DMS53 treated with DMSO at 0.1 percent for 48 hours (cell line): Measurements from ENCODE around the gene TLE2.
A peak's percentile ranks its signal among the peaks of the same experiment; 100 is the strongest.
"Not testable (repeated sequence)": the region's sequence is repeated elsewhere in the genome, so short reads cannot be mapped to it uniquely, and the experiment has no call there.

Experiments
- DNase-seq: peaks from one replicate; lab custom pipeline; 2025; ENCODE audit not compliant: unreplicated experiment; lab: John Stamatoyannopoulos, UW

The TLE2 gene

DNA sequence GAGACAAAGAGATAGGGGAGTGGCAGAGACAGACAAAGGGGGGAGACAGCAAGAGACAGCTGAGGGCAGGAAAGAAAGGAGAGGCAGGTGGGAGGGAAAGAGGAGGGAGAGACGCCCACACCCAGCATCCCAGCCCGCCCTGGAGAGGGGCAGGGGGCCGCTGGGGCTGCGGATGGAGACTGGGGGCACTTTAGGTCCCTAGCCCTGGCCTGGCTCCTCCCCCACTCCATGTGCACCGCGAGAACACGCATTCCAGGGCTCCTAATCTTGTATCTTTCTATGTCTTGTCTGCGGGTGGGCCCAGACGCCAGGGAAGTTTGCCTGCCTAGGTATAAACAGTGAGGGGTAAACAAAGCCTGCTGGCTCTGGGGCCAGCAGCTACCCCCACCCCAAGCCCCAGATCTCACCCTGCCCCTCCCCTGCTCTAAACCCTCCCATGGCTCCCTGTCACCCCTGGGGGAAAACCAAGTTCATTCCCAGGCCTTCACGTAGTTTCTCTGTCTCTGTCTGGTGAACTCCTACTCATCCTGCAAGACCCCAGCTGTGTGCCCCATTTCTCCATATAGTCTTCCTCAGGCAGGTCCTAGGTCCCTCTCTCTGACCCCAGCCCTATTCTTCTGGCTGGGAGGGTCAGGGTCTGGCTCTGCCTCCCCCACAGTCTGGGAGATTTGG is 27.5 kb upstream of the TLE2 start:
- DNase-seq, result no peak

DNA sequence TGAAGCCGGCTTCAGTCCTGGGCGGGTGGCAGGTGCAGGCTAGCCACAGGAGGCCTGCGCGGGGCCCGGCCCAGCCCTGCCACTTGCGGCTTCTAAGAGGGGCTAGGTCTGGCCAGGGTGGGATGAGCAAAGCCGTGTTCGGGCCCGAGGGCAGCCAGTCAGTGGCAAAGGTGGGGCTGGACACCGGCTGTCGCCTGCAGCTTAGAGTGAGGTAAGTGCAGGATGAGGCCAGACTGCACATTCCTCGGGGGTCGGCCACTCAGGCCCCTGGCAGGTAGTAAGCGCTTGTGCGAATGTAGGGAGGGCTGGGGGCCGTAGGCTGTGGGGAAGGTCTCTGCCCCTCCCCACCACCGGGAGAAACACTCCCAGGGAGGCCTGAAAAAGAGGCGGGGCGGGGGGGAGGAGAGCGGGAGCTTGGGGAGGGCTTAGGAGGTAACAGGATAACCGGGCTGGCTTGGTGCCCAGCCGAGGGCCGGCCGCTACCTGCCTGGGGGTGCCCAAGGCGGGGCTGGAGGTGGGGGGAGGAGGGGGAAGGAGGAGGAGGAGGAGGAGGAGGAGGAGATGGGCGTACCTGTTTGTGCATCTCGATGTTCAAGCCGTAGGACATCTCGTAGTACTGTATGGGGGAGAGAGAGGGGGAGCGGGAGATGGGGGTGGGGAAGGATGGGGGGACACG is 26.8 kb upstream of the TLE2 start:
- DNase-seq, result no peak

DNA sequence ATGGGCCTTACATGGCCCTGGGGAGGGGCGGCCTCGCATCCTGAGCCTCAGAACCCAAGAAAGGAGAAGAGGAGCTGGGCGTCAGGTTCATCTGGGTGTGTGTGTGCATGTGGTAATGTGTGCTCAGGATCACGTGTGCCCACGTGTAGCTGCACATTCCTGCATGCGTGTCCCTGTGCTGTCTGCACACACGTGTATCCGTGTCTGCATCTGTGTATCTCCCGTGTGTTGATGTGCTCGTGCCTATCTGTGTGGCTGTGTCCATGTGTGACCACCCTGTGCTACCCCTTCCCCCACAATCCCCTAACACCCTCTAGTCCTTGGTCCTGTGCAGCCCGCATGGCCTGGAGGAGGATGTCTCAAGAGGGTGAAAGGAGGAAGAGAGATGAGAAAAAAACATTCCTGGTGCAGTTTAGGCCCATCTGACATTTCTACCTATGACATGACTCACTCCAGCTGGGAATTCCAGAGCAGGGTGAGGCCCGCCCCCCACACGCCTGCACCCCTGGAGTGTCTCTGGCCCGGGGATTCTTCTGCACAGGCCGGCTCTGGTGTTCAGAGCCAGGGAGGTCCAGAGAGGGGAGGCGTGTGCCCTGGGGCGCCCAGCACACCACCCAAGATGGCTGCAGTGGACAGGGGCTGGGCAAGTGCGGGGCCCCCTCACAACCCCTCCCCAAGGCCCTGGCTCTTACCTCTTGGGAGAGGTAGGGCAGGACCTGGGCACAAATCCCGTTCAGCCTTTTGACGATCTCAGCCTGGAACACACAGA is 26.1 kb upstream of the TLE2 start:
- no peak for DNase-seq

DNA sequence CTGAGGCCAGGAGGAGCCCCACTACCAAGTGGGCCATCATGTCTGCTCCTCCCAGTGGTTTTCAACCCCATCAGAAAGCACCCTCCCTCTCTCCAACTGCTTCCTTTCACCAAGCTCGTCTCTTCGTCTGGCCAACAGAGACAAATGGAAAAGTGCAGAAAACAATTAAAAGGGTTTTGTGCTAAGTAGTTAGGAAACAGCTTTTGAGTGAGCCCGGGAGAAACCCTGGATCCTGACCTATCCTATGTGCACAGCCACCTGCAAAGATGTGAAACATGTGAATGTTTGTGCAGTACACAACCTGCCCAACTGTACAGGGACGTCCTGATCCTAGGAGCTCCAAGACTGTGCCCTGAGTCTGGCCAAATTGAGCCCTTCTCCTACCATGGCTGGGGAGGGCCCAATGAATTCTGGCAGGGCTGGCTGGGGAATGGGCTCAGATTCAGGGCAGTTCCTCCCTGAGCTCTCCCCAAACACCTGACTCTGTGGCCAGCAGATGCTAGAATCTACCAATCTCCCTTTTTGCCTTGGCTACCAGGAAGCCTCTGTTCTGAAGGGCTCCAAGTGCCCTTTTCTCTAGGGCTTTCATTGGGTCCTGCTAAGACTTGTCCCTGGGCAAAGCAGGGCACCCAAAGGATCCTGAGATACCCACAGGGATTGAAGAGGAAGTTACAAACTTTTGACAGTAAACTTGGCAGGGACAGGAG is 25.3 kb upstream of the TLE2 start:
- DNase-seq, result no peak

DNA sequence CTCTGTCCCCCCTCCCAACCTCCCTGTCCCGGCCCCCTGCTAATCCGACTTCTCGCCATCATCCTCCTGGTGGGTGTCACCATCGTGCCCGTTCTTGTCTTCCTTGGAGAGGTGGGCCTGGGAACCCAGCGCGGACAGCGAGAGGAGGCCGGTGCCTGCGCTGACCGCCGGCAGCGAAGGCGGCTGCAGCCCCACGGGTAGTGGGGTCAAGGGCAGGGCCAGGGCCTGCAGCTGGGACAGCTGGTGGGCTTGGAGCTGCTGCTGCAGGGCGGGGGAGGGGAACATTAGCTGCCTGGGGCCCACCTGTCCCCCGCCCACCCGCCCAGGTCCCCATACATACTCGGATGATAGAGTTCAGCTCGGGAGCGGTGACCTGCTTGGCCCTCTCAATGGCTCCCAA is 24.7 kb upstream of the TLE2 start:
- no peak for DNase-seq

DNA sequence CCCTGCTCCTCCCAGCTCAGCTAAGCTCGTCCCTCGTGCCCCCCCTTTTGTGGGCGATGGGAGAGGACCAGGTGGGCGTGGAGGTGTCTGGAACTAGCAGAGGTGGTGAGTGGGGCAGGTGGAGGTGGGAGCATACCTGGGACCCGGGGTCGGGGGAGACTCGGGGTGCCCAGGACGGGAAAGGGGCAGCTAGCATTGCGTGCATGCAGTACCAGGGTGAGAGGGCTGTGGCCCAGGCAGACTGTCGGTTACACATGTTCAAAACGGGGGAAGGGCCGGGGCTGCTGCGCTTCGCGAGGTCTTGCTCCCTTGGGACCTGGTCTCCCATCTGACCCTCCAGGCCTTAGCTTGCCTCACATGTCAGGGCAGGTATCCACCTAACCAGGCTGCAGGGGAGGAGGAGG is 24.1 kb upstream of the TLE2 start:
- DNase-seq, result no peak

DNA sequence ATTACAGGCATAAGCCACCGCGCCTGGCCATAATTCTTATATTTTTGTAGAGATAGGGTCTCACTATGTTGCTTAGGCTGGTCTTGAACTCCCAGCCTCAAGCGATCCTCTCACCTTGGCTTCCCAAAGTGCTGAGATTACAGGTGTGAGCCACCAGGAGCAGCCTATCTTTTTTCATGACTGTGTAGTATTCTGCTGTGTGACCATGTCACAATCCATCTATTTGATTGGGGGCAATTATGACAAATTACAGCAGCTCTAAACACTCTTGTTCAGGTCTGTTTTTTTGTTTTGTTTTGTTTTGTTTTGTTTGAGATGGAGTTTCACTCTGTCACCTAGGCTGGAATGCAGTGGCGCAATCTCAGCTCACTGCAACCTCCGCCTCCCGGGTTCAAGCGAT is 20.9 kb upstream of the TLE2 start:
- not testable (repeated sequence) for DNase-seq

DNA sequence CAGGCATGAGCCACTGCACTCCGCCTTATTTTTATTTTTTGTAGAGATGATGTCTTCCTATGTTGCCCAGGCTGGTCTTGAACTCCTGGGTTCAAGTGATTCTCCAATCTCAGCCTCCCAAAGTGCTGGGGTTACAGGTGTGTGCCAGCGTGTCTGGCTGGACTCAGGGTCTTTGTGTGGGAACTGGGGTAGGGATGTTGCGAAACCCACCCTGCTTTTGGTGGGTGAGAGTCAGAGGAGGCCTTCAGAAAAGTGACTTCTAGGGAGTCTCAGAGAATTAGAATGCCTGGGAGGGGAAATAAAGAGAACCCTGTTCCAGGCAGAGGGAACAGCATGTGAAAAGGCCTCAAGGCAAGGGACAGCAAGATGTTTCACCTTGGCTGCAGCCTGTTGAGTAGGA is 20.0 kb upstream of the TLE2 start:
- no peak for DNase-seq

DNA sequence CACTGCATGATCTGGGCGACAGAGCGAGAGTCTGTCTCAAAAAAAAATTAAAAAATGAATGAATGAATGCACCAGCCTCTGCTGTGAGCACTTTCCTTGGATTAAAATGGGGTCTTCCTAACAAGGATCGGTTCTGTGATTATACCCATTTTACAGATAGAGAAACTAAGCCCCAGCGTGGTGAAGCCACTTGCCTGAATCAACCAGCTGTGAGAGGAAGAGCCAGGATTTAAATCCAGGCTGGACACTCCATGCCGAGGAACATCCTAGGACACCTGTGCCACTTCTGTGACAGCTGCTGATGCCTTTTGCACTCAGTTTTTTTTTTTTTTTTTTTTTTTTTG is 19.1 kb upstream of the TLE2 start:
- no peak for DNase-seq

DNA sequence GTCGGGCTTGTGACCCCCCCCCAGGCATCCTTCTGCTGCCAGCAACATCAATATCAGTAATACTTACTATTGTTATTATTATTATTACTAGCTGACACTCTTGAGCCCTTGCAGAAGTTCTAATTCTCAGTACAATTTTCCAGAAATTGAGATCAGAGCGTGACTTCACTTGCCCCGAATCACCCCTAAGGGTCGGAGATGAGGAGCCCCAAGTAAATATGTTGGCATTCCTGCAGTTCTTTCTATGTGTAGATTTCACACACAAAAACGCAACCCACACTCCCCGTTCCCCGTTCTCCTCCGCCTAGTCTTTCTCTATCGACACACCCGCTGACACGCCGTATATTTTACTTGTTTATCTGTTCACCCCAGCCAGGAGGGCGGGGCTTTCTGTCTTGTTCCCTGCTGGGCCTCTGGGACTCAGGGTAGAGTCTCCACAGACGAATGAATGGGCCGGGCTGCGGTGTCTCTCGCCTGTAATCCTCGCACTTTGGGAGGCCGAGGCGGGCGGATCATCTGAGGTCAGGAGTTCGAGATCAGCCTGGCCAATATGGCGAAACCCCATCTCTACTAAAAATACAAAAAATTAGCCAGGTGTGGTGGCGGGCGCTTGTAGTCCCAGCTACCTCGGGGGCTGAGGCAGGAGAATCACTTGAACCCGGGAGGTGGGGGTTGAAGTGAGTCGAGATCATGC is 18.6 kb upstream of the TLE2 start:
- peak; percentile 59 for DNase-seq

DNA sequence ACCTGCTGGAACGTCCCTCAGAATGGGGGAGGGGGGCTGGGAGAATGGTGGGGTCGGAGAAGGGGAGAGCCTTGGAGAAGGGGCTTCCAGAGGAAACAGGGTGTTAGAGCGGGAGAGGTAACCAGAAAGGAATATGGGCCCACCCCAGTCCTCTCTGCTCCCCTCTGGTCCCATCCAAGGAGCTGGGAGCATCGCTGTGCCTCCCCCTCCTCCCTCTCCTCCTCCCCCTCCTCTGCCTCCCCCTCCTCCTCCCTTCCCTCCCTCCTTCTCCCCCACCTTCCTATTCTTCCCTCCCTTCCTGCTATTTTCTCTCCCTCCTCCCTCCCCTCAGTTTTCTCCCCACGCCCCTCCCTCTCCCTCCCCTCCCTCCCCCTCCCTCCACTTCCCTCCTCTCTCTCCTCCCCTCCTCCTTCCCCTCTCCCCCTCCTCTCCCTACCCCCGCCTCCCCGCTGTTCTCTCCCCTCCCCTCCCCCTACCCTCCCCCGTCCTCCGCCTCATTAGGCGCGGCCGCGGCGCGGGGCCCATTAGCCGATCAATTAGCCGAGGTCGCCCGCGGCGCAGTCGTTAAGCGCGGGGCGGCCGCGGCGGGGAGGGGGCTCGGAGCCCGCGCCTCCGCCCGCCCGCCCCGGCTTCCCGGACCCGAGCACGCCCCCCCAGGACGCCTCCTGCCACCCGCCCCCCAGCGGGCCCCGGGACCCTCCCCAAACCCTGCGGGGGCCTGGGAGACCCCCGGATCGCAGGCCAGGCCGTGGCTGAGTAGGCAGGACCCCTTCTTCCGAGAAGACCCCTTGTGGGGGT is 17.8 kb upstream of the TLE2 start:
- no peak for DNase-seq

DNA sequence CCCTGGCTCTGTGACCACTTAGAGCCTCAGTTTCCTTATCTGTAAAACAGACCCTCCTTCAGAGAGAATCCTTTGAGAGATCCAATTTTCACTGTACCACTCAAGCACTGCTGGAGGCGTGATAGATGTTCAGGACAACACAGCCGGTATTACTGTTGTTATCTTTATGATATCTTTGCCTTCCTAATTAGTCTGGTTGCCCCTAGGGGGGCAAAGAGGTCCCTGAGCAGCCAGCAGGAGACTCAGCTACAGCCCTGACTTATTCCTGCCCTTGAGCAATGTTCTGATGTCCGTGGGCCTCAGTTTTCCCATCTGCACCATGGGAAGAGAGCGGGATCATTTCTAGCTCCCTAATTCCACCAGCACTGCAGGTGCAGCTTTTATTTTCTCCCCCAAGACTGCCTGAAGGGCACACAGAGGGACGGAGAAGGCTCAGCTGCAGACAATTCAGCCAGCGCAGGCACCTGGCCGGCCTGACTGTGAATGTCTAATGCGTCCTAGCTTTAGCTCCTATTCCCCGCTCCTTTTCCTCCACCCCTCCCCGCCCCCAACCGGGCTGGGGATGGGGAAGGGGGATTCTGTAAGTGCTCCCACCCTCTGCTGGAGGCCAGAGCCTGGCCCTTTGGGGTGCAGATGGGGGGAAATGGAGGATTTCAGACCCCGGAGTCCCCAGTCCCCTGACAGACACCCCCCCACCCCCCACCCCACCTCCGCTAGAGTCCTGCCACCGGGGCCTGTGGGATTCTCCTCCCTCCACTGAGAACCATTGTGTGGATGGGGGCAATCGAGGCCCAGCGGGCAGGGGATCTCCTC is 17.0 kb upstream of the TLE2 start:
- no peak for DNase-seq

DNA sequence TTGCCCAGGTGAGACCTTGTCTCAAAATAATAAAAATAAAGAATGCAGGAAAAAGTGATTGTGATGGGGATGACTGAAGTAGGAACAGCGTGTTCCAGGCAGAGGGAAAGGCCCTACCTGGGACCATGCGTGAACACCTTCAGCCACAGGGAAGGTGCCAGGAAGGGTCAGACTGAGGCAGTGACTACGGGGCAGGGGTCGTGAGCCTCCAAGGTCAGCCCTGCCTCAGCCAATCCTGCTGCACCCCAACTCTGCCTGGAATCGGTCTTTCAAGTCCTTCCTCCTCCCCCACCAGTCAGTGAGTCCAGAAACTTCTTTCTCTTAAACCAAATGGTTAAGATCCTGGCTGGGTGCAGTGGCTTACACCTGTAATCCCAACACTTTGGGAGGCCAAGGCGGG is 16.1 kb upstream of the TLE2 start:
- no peak for DNase-seq

DNA sequence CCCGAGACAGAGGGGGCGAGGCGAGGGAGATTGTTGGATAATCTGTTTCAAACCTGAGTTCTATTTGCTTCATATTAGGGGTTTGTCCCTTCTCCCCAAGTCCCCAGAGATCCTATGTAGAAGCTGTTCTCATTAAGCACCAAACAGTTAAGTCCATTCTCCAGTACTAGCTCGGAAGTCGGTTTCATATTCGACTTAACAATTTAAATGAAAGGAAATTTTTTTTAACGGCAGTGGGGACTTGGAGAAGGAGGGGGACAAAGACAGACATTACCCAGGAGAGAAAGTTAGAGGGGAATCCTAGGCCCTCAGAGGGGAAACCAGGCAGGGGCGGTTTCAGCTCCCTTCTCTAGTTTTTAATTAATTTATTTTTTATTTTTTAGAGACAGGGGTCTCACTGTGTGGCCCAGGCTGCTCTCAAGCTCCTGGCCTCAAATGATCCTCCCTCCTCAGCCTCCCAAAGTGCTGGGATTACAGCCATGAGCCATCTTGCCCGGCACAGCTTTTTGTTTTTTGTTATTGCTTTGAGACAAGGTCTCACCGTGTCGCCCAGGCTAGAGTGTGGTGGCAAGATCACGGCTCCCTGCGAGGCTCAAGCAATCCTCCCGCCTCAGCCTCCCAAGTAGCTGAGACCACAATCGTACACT is 13.7 kb upstream of the TLE2 start:
- DNase-seq, result no peak

DNA sequence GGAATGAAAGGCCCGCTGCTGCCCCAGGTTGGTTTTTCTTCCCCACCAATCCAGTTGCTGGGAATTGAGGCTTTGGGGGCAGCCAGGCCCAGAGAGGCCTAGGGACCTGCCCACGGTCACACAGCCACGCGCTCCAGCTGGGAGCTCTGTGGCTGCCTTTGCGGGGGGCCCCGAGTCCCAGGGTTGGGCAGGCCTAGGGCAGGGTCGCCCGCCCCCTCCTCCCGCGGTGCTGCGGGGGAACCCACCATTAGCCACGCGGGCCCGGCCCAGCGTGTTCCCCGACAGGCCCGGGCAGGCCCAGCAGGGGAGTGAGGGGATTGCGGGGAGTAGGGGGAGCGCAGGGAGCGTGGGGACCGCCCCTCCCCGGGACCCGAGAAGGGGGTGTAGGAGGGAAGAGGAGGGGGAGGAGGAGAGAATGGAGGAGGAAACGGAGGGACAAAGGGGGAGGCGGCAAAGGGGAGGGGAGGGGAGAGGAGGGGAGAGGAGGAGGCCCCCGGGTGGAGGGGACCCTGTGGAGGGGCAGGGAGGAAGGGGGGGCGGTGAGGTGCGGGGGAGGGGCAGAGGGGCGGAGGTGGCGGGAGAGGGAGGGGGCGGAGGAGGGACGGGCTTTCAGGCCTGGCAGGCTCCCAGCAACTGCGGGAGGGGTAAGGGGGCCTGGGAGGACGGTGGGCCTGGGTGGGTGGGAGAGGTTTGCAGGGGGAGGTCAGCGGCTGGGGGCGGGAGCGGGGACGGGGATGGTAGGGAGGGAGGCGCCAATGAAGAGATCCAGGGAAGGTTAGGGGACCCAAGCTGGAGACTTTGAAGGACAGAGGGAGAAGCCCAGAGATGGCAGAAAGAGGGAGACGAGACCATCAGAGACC is 12.9 kb upstream of the TLE2 start:
- no peak for DNase-seq

DNA sequence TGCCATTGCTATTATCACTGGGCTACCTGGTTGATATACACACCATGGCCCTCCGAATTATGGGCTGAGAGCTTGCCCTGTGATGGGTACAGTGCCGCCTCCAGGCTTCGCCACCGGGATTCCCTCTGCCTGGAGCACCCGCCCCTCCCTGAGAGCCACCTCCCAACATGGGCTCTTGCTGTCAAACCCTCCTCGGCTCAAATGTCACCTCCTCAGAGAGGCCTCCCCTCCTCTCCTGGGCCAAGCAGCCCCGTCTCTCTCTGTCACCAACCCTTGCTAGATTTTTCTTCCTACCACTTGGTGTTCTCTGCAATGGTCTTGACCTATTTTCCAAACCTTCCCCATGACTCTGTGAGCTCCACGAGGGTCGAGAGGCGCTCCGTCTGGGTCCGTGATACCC is 12.2 kb upstream of the TLE2 start:
- DNase-seq, result no peak

DNA sequence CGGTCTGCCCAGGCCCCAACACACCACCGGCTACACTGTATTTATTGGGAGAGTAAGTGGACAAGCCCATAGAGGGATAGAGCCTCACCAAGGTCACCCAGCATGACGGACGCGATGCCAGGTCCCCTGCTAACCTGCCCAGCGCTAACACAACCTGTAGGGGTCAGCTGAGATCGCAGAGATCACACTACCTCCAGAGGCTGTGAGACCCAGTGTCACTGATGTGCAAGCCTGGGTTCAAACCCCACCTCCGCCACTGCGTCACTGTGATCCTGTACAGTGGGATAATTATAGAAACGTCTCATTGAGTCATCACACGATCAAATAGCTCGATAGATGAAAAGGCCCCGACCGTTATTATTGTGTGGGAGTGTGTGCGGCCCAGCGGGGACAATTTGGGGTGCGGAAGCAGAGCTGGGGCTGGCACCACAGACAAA is 10.6 kb upstream of the TLE2 start:
- no peak for DNase-seq

DNA sequence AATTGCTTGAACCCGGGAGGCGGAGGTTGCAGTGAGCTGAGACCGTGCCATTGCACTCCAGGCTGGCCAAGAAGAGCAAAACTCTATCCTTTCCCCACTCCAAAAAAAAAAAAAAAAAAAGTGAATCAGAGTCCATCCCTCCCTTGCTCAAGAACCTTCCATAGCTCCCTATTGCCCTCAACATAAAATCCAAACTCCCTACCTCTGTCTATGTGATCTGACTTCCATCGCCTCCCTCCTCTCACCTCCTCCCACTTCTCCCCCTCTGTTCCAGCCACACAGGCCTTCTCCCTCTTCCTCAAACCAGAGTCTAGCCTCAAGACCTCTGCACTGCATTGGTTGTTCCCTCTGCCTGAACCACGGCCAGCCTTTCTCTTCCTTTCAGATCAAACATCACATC is 10.0 kb upstream of the TLE2 start:
- no peak for DNase-seq
